HCT116 (cell line): ENCODE data around the gene SLAMF6.
"Not testable (repeated sequence)": the region's sequence is repeated elsewhere in the genome, so short reads cannot be mapped to it uniquely, and the experiment has no call there.

ENCODE experiments used
- CTCF ChIP-seq, 3 experiments: fragments of 200-600 bp in 1 of 3; sonication (generic) in 1 of 3; IDR thresholded peaks in 2 of 3; conservative IDR thresholded peaks in 1 of 3; 2 replicates each; pipeline ENCODE4 v1.5.1; 2012 to 2017; ENCODE audit warnings: low read depth in 2 of 3, low read length in 2 of 3, antibody characterized with exemption in 1 of 3, borderline replicate concordance in 1 of 3, control low read depth in 1 of 3, mild to moderate bottlenecking in 1 of 3, mixed read lengths in 1 of 3, mixed run types in 1 of 3, moderate library complexity in 1 of 3; ENCODE audit not compliant: insufficient read depth in 1 of 3
- EZH2 ChIP-seq: fragments of 200-600 bp; sonication (generic); IDR thresholded peaks from 2 replicates; pipeline ENCODE4 v1.6.1; 2017; ENCODE audit warnings: antibody characterized with exemption, mixed run types
- POLR2A ChIP-seq: IDR thresholded peaks from 2 replicates; pipeline ENCODE4 v1.7.0; 2011; ENCODE audit warnings: borderline replicate concordance; ENCODE audit not compliant: insufficient read depth, insufficient read length; ENCODE audit errors: extremely low read depth
- POLR2AphosphoS5 ChIP-seq: IDR thresholded peaks from 2 replicates; pipeline ENCODE4 v1.6.1; 2011; ENCODE audit warnings: mild to moderate bottlenecking, low read depth, low read length, moderate library complexity
- SRF ChIP-seq: IDR thresholded peaks from 2 replicates; pipeline ENCODE4 v1.6.1; 2012; ENCODE audit warnings: low read depth

DNA sequence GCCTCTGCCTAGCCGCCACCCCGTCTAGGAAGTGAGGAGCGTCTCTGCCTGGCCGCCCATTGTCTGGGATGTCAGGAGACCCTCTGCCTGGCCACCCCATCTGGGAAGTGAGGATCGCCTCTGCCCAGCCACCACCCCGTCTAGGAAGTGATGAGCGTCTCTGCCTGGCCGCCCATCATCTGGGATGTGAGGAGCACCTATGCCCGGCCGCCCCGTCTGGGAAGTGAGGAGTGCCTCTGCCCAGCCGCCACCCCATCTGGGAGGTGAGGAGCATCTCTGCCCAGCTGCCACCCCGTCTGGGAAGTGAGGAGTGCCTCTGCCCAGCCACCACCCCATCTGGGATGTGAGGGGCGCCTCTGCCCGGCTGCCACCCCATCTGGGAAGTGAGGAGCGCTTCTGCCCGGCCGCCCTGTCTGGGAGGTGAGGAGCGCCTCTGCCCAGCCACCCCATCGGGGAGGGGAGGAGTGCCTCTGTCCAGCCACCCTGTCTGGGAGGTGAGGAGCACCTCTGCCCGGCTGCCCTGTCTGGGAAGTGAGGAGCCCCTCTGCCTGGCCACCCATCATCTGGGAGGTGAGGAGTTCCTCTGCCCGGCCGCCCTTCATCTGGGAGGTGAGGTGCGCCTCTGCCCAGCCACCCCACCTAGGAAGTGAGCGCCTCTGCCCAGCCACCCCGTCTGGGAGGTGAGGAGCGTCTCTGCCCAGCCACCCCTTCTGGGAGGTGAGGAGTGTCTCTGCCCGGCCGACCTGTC, 8.9 kb upstream of the SLAMF6 start:
- not testable (repeated sequence) for TF ChIP-seq EZH2; POLR2AphosphoS5; POLR2A; CTCF (IDR thresholded peaks at IDR 0.05 in 2 of 3, conservative IDR thresholded peaks at IDR 0.05 in 1 of 3; ENCODE audit: borderline replicate concordance in 1 of 3, insufficient read depth in 1 of 3, low read depth in 2 of 3, low read length in 2 of 3); SRF
